Activated CD8-positive, alpha-beta T cell treated with anti-CD3 and anti-CD28 coated beads for 36 hours (primary cell): ENCODE measurements around the gene FRS2. TPM values are rescaled to one million over a fixed set of nuclear protein-coding genes. Genes with fewer than 3 reads are reported as not detected.

Source experiments
- ATAC-seq: fragments of 200-7000 bp; cut with Tn5 transposase; one replicate; pipeline ENCODE4 v1.10.0; 2021; ENCODE audit warnings: mild to moderate bottlenecking, moderate library complexity
- CTCF ChIA-PET: fragments of 350-600 bp; sonication (Branson Sonifier 250); formaldehyde crosslinking; loops from one replicate; lab custom pipeline; 2021; ENCODE audit warnings: antibody characterized with exemption; lab: Charles Lee
- POLR2A ChIA-PET: fragments of 350-600 bp; sonication (Branson Sonifier 250); formaldehyde crosslinking; loops from one replicate; lab custom pipeline; 2021; ENCODE audit warnings: antibody characterized with exemption; lab: Charles Lee
- DNase-seq: peaks from one replicate; pipeline ENCODE4 v3.0.0-alpha.2; 2020
- H3K27ac Mint-ChIP-seq: one replicate; pipeline ENCODE4 v1.8.0; 2021; ENCODE audit warnings: mild to moderate bottlenecking, mixed read lengths
- H3K27me3 Mint-ChIP-seq: one replicate; pipeline ENCODE4 v1.8.0; 2021; ENCODE audit warnings: mixed read lengths
- H3K36me3 Mint-ChIP-seq: one replicate; pipeline ENCODE4 v1.8.0; 2021; ENCODE audit warnings: low read depth, mixed read lengths
- H3K4me1 Mint-ChIP-seq: one replicate; pipeline ENCODE4 v1.8.0; 2021; ENCODE audit warnings: low read depth, mixed read lengths
- H3K4me3 Mint-ChIP-seq: one replicate; pipeline ENCODE4 v1.8.0; 2021; ENCODE audit warnings: mild to moderate bottlenecking, moderate library complexity, mixed read lengths
- H3K9me3 Mint-ChIP-seq: one replicate; pipeline ENCODE4 v1.8.0; 2021; ENCODE audit warnings: mixed read lengths
- CTCF ChIP-seq: fragments of 200-600 bp; IDR thresholded peaks from one replicate; pipeline ENCODE4 v1.8.0; 2022; ENCODE audit warnings: antibody characterized with exemption, mild to moderate bottlenecking
- intact Hi-C: fragments of 100-400 bp; cut with micrococcal nuclease; formaldehyde crosslinking; loops from one replicate; pipeline ENCODE4 v1.10.0; 2022
- total RNA-seq, 2 experiments: library from RNA; stranded (reverse); gene quantifications; one replicate each; pipeline ENCODE4 v1.2.3, GENCODE V29; 2021

FRS2 gene
- total RNA-seq, 2 experiments from 2014 or later, result 8.3 to 10.5 TPM

GRCh38 chr12:69563166-69563762 lies 93.1 kb downstream of the FRS2 start:
- CTCF ChIA-PET, result interaction anchor here (0.8 to 1.6 kb wide), 4 partner anchors 8 to 228 kb away, joined by 3 to 5 read pairs (median 4); no protein-coding TSS in a partner anchor
- POLR2A ChIA-PET, result no interaction called here

GRCh38 chr12:69566603-69567002 lies 96.4 kb downstream of the FRS2 start:
- Mint-ChIP-seq H3K4me3 (no peak overlapping the region), H3K36me3 (peaks cover 9% of the 10 kb centered on the region), H3K27me3 (no peaks in the 10 kb centered on the region), H3K4me1 (no peaks in the 10 kb centered on the region), H3K27ac (peak overlapping the region; percentile 9), H3K9me3 (no peaks in the 10 kb centered on the region)
- intact Hi-C loops, result no loop called here
- no peak for ATAC-seq
- ChIA-PET POLR2A (interaction anchor here (1.1 kb wide), 1 partner anchor 208 kb away, joined by 3 read pairs; no protein-coding TSS in a partner anchor), CTCF (interaction anchor here (0.8 to 7.3 kb wide), 7 partner anchors 12 to 275 kb away, joined by 3 to 78 read pairs (median 8); partner anchors contain the start of genes CCT2 and FRS2)
- no peak for DNase-seq
- no peak for TF ChIP-seq CTCF

More at GRCh38 chr12:69563166-69563762, 93.1 kb downstream of the FRS2 start:
- H3K36me3 Mint-ChIP-seq, result peaks cover 7% of the 10 kb centered on the region
- no peak for DNase-seq
- H3K27ac Mint-ChIP-seq, result no peak overlapping the region
- no peak for ATAC-seq
- H3K9me3 Mint-ChIP-seq, result no peaks in the 10 kb centered on the region
- intact Hi-C loops, result no loop called here
- no peaks in the 10 kb centered on the region for H3K4me1 Mint-ChIP-seq
- no peaks in the 10 kb centered on the region for H3K27me3 Mint-ChIP-seq
- no peak overlapping the region for H3K4me3 Mint-ChIP-seq
- no peak for TF ChIP-seq CTCF

DNA sequence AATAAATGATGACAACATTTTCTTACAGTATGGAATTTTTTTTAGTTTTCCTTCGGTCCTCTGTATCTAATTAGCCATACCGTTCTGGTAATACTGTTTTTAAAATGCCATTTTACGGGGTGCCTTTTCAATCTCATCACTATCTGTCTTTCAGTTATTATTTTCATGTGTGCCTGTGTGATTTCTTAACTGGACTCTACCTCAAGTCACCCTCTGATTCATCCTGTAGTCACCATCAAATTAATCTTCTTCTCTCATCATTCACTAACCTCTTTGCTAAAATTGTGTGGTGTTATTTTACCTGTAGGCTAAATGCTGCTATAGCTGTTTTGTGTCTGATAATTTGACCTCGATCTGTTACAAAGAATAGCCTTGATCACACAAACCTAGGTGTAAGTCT lies 99.0 kb downstream of the FRS2 start:
- Mint-ChIP-seq H3K36me3 (peaks cover 16% of the 10 kb centered on the region), H3K9me3 (no peaks in the 10 kb centered on the region), H3K4me3 (no peak overlapping the region), H3K27ac (peak overlapping the region; percentile 7), H3K27me3 (no peaks in the 10 kb centered on the region), H3K4me1 (no peaks in the 10 kb centered on the region)
- no peak for TF ChIP-seq CTCF
- DNase-seq (no peak), ATAC-seq (no peak)
- ChIA-PET POLR2A (interaction anchor here (0.6 to 0.9 kb wide), 3 partner anchors 17 to 211 kb away, joined by 3 read pairs; no protein-coding TSS in a partner anchor), CTCF (interaction anchor here (0.7 to 7.3 kb wide), 10 partner anchors 9 to 289 kb away, joined by 3 to 81 read pairs (median 16); partner anchors contain the start of genes CCT2 and FRS2)
- intact Hi-C loops, result no loop called here

DNA sequence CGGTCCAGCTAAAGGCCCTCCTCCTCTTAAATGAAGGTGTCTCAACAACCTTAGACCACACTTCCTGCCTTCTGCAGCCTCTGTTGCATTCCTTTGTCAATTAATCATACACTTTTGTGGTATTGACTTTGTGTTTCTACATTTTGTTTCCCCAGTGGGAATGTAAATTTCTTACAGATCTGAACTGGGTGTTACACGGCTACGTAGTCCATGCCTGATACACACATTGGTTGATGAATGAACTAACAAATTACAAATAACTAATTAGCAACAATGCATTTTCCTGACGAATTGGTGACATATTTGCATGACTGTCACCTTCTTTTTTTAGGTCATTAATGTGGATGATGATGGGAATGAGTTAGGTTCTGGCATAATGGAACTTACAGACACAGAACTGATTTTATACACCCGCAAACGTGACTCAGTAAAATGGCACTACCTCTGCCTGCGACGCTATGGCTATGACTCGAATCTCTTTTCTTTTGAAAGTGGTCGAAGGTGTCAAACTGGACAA lies 99.9 kb downstream of the FRS2 start:
- no peaks in the 10 kb centered on the region for H3K4me1 Mint-ChIP-seq
- intact Hi-C loops, result loop anchor here (2.0 to 10.0 kb wide), 2 partner anchors 85 to 213 kb away; no protein-coding TSS in a partner anchor
- no peak overlapping the region for H3K27ac Mint-ChIP-seq
- ChIA-PET CTCF (interaction anchor here (0.9 to 7.3 kb wide), 34 partner anchors 10 to 414 kb away, joined by 3 to 81 read pairs (median 5); partner anchors contain the start of genes CCT2, FRS2, LRRC10 and LYZ), POLR2A (interaction anchor here (0.7 to 1.3 kb wide), 4 partner anchors 16 to 279 kb away, joined by 3 to 4 read pairs (median 3); no protein-coding TSS in a partner anchor)
- DNase-seq, result no peak
- peaks cover 22% of the 10 kb centered on the region for H3K36me3 Mint-ChIP-seq
- no peak overlapping the region for H3K4me3 Mint-ChIP-seq
- no peak for TF ChIP-seq CTCF
- ATAC-seq, result no peak
- no peaks in the 10 kb centered on the region for H3K9me3 Mint-ChIP-seq
- H3K27me3 Mint-ChIP-seq, result no peaks in the 10 kb centered on the region
